ENCODE results near the gene BABAM2.

Gene BABAM2

GRCh38 chr2:28352104-28352503 is 461.6 kb downstream of the BABAM2 start:
- DNase-seq = no peak

DNA sequence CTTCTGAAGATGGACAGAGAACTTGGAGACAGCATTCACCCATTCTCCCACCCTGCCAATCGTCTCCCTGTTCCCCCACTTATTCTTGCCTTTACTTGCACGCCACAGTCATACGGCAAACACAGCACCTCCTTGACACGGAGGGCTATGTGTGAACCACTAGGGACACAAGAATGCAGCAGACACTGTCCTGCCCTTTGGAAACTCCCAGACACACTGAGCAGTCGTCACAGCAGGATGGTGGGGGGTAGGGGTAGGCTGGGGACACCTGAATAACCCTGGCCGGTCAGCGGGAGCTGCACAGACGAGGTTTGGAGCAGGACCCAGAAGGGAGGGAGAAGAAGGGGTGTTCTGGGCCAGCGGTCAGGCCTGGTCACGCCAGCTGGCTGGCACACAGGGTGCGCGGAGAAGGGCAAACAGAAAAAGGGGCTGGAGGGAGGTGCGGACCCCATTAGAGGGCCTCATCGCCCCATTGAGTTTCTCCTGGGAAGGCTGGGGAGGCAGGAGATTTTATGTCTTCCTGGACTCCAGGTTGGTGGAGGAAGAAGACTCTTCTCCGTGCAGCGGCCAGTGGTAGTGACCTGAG is 462.2 kb downstream of the BABAM2 start:
- no peak for DNase-seq

GRCh38 chr2:28354920-28355520 is 464.5 kb downstream of the BABAM2 start:
- no peak for DNase-seq

DNA sequence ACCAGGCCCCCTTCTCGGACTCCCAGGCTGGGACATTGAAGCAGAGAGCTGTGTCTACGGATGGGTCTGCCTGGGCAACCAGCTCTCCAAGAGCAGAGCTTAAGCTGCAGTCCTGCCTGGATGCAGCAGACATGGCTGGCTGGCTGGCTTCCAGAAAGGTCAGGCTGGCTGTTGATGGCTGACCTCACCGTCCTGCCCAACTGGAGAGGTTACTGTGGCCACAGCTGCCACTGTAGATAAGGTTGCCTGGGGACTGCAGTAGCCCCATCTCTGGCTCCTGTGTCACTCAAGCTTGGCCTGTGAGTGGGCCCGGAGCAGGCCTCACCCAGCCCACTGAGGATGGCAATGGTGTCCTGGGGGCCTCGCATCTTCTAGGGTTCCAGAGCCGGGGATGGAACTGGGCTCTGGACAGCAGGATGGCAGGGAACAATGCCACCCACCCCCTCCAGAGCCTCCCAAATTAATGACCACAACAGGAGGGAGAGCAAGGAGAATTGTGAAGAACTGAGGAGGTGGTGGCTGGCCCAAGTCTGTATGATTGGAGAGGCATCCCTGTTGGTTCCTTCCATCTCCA is 465.1 kb downstream of the BABAM2 start:
- DNase-seq = no peak

- no peak for DNase-seq
Measured at GRCh38 chr2:28356095-28356911, 465.8 kb downstream of the BABAM2 start.

- DNase-seq = no peak
Measured at GRCh38 chr2:28357055-28357454, 466.5 kb downstream of the BABAM2 start.

GRCh38 chr2:28357948-28358667 is 467.6 kb downstream of the BABAM2 start:
- no peak for DNase-seq

- no peak for DNase-seq
Measured at GRCh38 chr2:28358668-28359201, 468.2 kb downstream of the BABAM2 start.

- peak; percentile 68 for DNase-seq
Measured at GRCh38 chr2:28359222-28360057, 468.9 kb downstream of the BABAM2 start.

GRCh38 chr2:28360058-28360717 is 469.7 kb downstream of the BABAM2 start:
- DNase-seq = no peak

- peak; percentile 31 for DNase-seq
Measured at GRCh38 chr2:28360718-28361293, 470.3 kb downstream of the BABAM2 start.

DNA sequence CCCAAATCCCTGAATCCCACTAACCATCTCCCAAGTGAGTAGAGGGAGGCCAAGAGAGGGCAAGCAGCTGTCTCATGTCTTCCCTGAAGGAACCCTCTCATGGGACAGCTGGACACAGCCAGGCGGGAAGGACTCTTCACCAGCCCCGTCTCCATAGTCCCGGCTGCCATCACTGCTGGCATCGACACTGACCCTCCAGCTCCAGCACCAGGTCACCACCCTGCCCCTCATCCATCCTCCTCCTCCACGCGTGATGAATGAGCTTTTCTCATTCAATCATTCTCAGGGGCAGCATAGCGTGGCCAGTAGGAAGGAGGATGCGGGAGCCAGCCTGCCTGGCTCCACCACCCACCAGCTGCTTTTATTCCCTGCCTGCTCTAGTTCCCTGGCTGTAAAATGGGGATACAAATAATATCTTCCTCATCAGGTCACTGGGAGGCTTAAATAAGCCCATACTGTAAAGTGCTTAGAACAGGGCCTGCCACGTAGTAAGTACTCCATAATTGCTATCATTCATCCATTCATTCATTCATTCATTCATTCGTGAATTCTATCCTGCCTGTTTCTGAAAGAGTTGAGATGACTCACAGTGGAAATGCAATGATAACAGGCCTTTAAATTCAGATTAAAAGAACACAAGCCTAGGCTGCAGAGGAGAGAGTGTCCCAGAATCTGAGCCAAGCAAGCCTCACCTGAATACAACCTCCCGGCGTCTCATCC is 471.6 kb downstream of the BABAM2 start:
- no peak for DNase-seq

DNA sequence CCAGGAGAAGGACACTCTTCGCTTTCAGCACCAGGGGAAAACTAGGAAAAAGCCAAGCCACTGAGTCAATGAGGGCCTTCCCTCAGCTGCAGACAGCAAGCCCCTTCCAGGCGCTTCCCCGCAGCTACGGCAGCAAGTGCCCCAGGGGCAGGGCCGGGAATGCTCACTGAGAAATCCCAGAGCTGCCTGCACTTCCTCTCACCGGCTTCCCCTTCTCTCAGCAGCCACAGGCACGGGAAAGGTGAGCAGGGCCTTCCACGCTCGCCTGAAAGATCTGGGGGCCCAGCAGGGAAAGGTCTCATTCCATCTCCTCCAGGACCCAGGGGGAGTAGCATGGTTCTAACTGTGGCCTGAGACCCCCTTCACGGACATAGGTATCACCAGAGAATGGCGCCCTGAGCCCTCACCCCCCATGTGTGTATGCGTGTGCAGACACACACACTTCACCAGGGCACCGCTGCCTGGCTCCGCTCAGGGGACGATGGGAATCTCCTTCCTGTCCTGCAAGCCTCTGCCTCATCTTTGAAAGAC is 472.5 kb downstream of the BABAM2 start:
- no peak for DNase-seq

DNA sequence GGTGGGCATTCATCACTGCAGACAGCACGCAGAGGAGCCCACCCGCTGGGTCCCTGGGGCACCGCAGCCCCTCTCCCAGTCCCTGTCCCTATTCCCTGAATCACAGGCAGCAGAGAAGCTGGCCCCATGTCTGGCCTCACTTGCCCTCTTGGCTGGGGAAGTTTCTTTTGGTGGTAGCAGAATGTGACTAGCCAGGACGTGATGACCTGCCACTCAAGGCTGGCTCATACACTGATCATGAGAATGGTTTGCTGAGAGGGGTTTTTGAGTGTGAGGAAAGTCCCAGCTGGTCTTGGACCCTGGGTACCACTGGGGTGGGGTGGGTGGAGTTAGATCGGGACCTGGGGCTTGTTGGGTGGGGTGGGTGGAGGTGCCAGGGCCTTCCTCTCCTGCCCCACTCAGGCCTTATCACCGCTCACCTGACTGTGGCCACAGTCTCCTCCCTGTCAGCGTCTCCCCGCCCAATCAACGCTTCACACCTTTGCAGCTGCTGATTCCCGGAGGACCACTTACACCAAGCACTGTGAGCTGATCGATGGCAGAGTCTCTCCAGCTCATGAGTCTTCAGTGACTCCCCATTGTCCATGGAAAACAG is 473.3 kb downstream of the BABAM2 start:
- DNase-seq = no peak

DNA sequence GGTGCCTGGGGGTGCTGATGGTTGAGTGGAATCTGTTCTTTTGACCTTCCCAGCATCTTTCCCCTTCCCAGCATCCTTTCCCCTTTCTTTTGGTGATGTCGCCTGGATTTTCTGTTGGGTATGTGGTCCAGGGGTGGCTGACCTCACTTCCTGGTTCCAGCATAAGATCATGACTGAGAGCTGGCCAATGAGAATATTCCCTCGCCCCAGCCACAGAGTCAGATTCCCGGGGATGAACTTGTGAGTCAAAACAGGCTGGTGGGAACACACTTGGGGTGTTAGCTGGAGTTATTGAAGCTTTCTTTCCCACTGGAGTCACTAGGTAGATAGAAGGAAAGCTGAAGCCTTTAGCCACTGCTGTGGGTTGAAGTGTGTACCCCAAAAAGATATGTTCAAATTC is 474.1 kb downstream of the BABAM2 start:
- no peak for DNase-seq

- no peak for DNase-seq
Measured at GRCh38 chr2:28365158-28365557, 474.6 kb downstream of the BABAM2 start.

GRCh38 chr2:28366149-28366495 is 475.6 kb downstream of the BABAM2 start:
- DNase-seq = no peak

GRCh38 chr2:28366496-28367282 is 476.2 kb downstream of the BABAM2 start:
- no peak for DNase-seq
